Heart left ventricle (tissue), 16 donors: ENCODE data around the gene MSH5. TPM values are rescaled to one million over a fixed set of nuclear protein-coding genes. Genes with fewer than 3 reads are reported as not detected.

Experiments
- ATAC-seq, 4 donors: fragments of 200-7000 bp; cut with Tn5 transposase; one replicate each; pipeline ENCODE4 v1.9.1; 2020 to 2022; ENCODE audit warnings: moderate library complexity in 4 of 4, mild to moderate bottlenecking in 3 of 4, moderate number of reproducible peaks in 1 of 4
- DNase-seq, 5 donors: peaks; one replicate each; pipeline ENCODE4 v3.0.0-alpha.2; 2020
- H3K27ac ChIP-seq, 12 donors: fragments of 200-600 bp; sonication (generic) in 4 of 12; one replicate each; pipeline versions ENCODE4 v1.5.0 to v1.8.0; 2016 to 2022; ENCODE audit warnings: mild to moderate bottlenecking in 2 of 12
- H3K27me3 ChIP-seq, 9 donors: fragments of 200-600 bp; sonication (generic) in 2 of 9; one replicate each; pipeline versions ENCODE4 v1.5.1 to v1.8.0; 2016 to 2022; ENCODE audit warnings: mild to moderate bottlenecking in 3 of 9
- H3K36me3 ChIP-seq, 9 donors: fragments of 200-600 bp; sonication (generic) in 2 of 9; one replicate each; pipeline versions ENCODE4 v1.5.0 to v1.8.0; 2018 to 2022; ENCODE audit warnings: mild to moderate bottlenecking in 2 of 9
- H3K4me1 ChIP-seq, 12 donors: fragments of 200-600 bp; sonication (generic) in 4 of 12; one replicate each; pipeline versions ENCODE4 v1.5.0 to v1.8.0; 2016 to 2022; ENCODE audit warnings: mild to moderate bottlenecking in 3 of 12
- H3K4me3 ChIP-seq, 12 donors: fragments of 200-600 bp; sonication (generic) in 4 of 12; one replicate each; pipeline versions ENCODE4 v1.5.0 to v1.8.0; 2017 to 2022; ENCODE audit warnings: mild to moderate bottlenecking in 9 of 12, moderate library complexity in 4 of 12
- H3K9me3 ChIP-seq, 12 donors: fragments of 200-600 bp; sonication (generic) in 4 of 12; one replicate each; pipeline versions ENCODE4 v1.5.0 to v1.8.0; 2016 to 2022; ENCODE audit warnings: mild to moderate bottlenecking in 1 of 12
- CTCF ChIP-seq, 12 donors: fragments of 200-600 bp; sonication (generic) in 4 of 12; IDR thresholded peaks; one replicate each; pipeline versions ENCODE4 v1.5.0 to v1.8.0; 2018 to 2022; ENCODE audit warnings: antibody characterized with exemption in 12 of 12, mild to moderate bottlenecking in 5 of 12
- POLR2A ChIP-seq, 2 donors: fragments of 450-650 bp; IDR thresholded peaks; one replicate each; pipeline ENCODE4 v1.6.1; 2017; ENCODE audit warnings: antibody characterized with exemption in 2 of 2, mild to moderate bottlenecking in 2 of 2, moderate library complexity in 2 of 2
- whole genome bisulfite sequencing, 4 donors: extraction: QIAGEN DNeasy Blood & Tissue Kit in 2 of 4; methylation state at CpG; one replicate each; pipeline versions ENCODE4 v1.1.5 to v1.1.7; 2013 to 2018; 5-methylcytosine and 5-hydroxymethylcytosine counted together
- intact Hi-C, 10 donors: fragments of 100-400 bp; cut with DNase I; formaldehyde crosslinking; loops; one replicate each; pipeline versions ENCODE4 v1.11.1 to v1.14.2; 2022
- polyA plus RNA-seq, 2 donors: library from polyadenylated mRNA; stranded (reverse); fragments of 200-250 nt; gene quantifications; one replicate each; pipeline ENCODE4 v1.2.3, GENCODE V29; 2013
- total RNA-seq, 9 donors: library from RNA; depleted of rRNA in 2 of 9; stranded (reverse); fragments of >200 nt in 2 of 9; fragmentation: NEBNext Ultra II Directional in 3 of 9; extraction: Animal tissue kit (Norgen Biotek cat#: 25700) in 3 of 9; gene quantifications; one replicate each; pipeline versions ENCODE4 v1.1.0 to v1.2.4, GENCODE V29; 2016 to 2023
- donor health status: ischemic (EF 13 %, LVEDD 7.1; RV severe dilation, severe dysfunction).
- donor health status: healthy with polysubstance abuse.
- donor health status: DM: no; HTN: yes; CAD: no.
- donor health status: DM: no; HTN: no; CAD: no.
- donor health status: ischemic (EF 25% LVEDD 6.9; RV normal size, moderate dysfunction).
- donor health status: ischemic (EF 25% LVEDD 5.7; RV mildly dilated, moderate dysfunction).
- donor health status: healthy.
- donor health status: DM: yes; HTN: yes; CAD: no.
- donor health status: ischemic (EF 35%, LVEDD 5.7; RV mildly dilated, moderate dysfunction).
- donor health status: nonischemic (EF 11% LVEDD 7.7; RV severe dilation, severe dysfunction).
- donor health status: DM: yes; HTN: yes; CAD: no.
- donor health status: PGD.
- donor health status: ischemic (EF 29% LVEDD 5.4; RV normal size, mild dysfunction).
- donor health status: nonischemic (EF 23%, LVEDD 6.1; RV moderate dilation, normal function).

MSH5 gene
- total and polyA plus RNA-seq, 11 donors, result 0.44 to 8.4 (median 1.9) TPM

GRCh38 chr6:31777667-31778050 is 37.9 kb downstream of the MSH5 start:
- DNase-seq (no peak), ATAC-seq (no peak)
- intact Hi-C loops, result loop anchor here in 3 of 10 donors (5.0 to 10.0 kb wide), 3 partner anchors 35 to 95 kb away; partner anchors contain the start of genes LY6G5C (in 1 of the 3) and MSH5 (in 1 of the 3)
- Histone ChIP-seq H3K27me3 (no peaks in the 10 kb centered on the region), H3K27ac (peak overlapping the region in 11 of 12 donors; percentile 38 to 85 (median 79)), H3K4me1 (peaks cover 0 to 22% (median 13%) of the 10 kb centered on the region in 12 donors), H3K4me3 (peak overlapping the region in 4 of 12 donors; percentile 33 to 48 (median 44)), H3K36me3 (peaks cover 0 to 49% (median 40%) of the 10 kb centered on the region in 9 donors), H3K9me3 (no peaks in the 10 kb centered on the region)
- 90 to 96% (median 92%) methylated on average over 5 of the region's 5 CpGs for WGBS, 4 donors
- TF ChIP-seq POLR2A (IDR thresholded peaks at IDR 0.05) (no peak), CTCF (IDR thresholded peaks at IDR 0.05) (no peak)

- peaks cover 0 to 54% (median 45%) of the 10 kb centered on the region in 9 donors for H3K36me3 ChIP-seq
- H3K9me3 ChIP-seq, result no peaks in the 10 kb centered on the region
- TF ChIP-seq POLR2A (IDR thresholded peaks at IDR 0.05) (no peak), CTCF (IDR thresholded peaks at IDR 0.05) (no peak)
- peak overlapping the region in 2 of 12 donors; percentile 83 to 84 for H3K27ac ChIP-seq
- whole genome bisulfite sequencing, 4 donors, result 94 to 98% (median 95%) methylated on average over 5 of the region's 5 CpGs
- no peak for DNase-seq
- no peak overlapping the region for H3K4me3 ChIP-seq
- intact Hi-C loops, result loop anchor here in 3 of 10 donors (5.0 to 10.0 kb wide), 3 partner anchors 36 to 96 kb away; partner anchors contain the start of genes LY6G5C (in 1 of the 3) and MSH5 (in 1 of the 3)
- H3K4me1 ChIP-seq, result peaks cover 0 to 20% (median 13%) of the 10 kb centered on the region in 12 donors
- H3K27me3 ChIP-seq, result no peaks in the 10 kb centered on the region
- ATAC-seq, result no peak
These were observed 38.4 kb downstream of the MSH5 start for GRCh38 chr6:31778193-31778592.

- peaks cover 0 to 20% (median 12%) of the 10 kb centered on the region in 12 donors for H3K4me1 ChIP-seq
- H3K27me3 ChIP-seq, result no peaks in the 10 kb centered on the region
- no peak overlapping the region for H3K4me3 ChIP-seq
- H3K9me3 ChIP-seq, result no peaks in the 10 kb centered on the region
- H3K36me3 ChIP-seq, result peaks cover 0 to 63% (median 55%) of the 10 kb centered on the region in 9 donors
- H3K27ac ChIP-seq, result no peak overlapping the region
- intact Hi-C loops, result loop anchor here in 3 of 10 donors (5.0 to 10.0 kb wide), 3 partner anchors 37 to 97 kb away; partner anchors contain the start of genes LY6G5C (in 1 of the 3) and MSH5 (in 1 of the 3)
- ATAC-seq (no peak), DNase-seq (no peak)
- TF ChIP-seq POLR2A (IDR thresholded peaks at IDR 0.05), result no peak
- no peak for TF ChIP-seq CTCF (IDR thresholded peaks at IDR 0.05)
- 92 to 94% (median 94%) methylated on average over 20 to 43 of the region's 43 CpGs for WGBS, 4 donors
These were observed 39.4 kb downstream of the MSH5 start for GRCh38 chr6:31778999-31779885.

- intact Hi-C loops, result loop anchor here in 3 of 10 donors (5.0 to 10.0 kb wide), 3 partner anchors 38 to 98 kb away; partner anchors contain the start of genes LY6G5C (in 1 of the 3) and MSH5 (in 1 of the 3)
- H3K27me3 ChIP-seq, result no peaks in the 10 kb centered on the region
- no peak for TF ChIP-seq POLR2A (IDR thresholded peaks at IDR 0.05)
- no peak overlapping the region for H3K4me3 ChIP-seq
- no peaks in the 10 kb centered on the region for H3K9me3 ChIP-seq
- H3K36me3 ChIP-seq, result peaks cover 0 to 70% (median 62%) of the 10 kb centered on the region in 9 donors
- ATAC-seq (no peak), DNase-seq (no peak)
- 93 to 97% (median 94%) methylated on average over 9 to 10 of the region's 10 CpGs for WGBS, 4 donors
- H3K4me1 ChIP-seq, result peaks cover 0 to 20% (median 12%) of the 10 kb centered on the region in 12 donors
- no peak overlapping the region for H3K27ac ChIP-seq
These were observed 40.1 kb downstream of the MSH5 start for GRCh38 chr6:31779908-31780307.
